NCI-H226 (cell line): Measurements from ENCODE around the gene ABCD1.

Experiments
- DNase-seq: peaks from one replicate; pipeline ENCODE4 v3.0.0-alpha.2; 2015

The ABCD1 gene

GRCh38 chrX:153775293-153776119 lies 50.9 kb downstream of the ABCD1 start:
- no peak for DNase-seq

GRCh38 chrX:153776120-153776599 lies 51.5 kb downstream of the ABCD1 start:
- no peak for DNase-seq

GRCh38 chrX:153776611-153777045 lies 52.0 kb downstream of the ABCD1 start:
- no peak for DNase-seq

DNA sequence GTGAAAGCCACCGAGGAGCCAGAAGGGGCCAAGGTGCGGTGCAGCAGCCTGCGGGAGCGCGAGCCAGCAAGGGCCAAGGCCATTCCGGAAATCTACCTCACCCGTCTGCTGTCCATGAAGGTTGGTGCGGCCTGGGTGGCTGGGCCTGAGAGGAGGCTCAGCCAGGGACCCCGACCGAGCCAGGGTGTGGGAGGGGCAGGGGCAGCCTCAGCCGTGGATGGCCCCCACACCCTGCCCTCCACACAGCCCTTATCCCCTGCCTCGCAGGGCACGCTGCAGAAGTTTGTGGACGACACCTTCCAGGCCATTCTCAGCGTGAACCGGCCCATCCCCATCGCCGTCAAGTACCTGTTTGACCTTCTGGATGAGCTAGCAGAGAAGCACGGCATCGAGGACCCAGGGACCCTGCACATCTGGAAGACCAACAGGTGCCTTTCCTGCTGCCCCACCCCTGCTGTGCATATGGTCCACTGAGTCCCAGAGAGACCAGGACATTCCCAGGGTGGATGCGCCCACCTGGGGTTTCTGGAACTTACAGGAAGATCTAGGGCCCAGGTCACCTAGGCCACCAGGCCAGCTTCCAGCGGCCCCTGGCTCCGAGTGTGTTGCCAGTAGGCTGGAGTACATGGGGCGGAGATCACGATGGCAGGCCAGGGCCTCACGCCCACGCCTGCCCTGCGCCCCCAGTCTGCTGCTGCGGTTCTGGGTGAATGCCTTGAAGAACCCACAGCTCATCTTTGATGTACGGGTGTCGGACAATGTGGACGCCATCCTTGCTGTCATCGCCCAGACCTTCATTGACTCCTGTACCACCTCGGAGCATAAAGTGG lies 52.8 kb downstream of the ABCD1 start:
- DNase-seq: no peak

GRCh38 chrX:153778181-153778580 lies 53.5 kb downstream of the ABCD1 start:
- no peak for DNase-seq

- no peak for DNase-seq
Measured at GRCh38 chrX:153778684-153779101, 54.0 kb downstream of the ABCD1 start.

- no peak for DNase-seq
Measured at GRCh38 chrX:153779891-153780677, 55.4 kb downstream of the ABCD1 start.

- DNase-seq: no peak
Measured at GRCh38 chrX:153780678-153781427, 56.2 kb downstream of the ABCD1 start, which contains the start of gene SRPK3. Gene SRPK3, plus strand, starts transcription at chrX:153781041. Its CDS starts 46 bp downstream, at chrX:153781087.

GRCh38 chrX:153781428-153782047 lies 56.9 kb downstream of the ABCD1 start:
- no peak for DNase-seq

DNA sequence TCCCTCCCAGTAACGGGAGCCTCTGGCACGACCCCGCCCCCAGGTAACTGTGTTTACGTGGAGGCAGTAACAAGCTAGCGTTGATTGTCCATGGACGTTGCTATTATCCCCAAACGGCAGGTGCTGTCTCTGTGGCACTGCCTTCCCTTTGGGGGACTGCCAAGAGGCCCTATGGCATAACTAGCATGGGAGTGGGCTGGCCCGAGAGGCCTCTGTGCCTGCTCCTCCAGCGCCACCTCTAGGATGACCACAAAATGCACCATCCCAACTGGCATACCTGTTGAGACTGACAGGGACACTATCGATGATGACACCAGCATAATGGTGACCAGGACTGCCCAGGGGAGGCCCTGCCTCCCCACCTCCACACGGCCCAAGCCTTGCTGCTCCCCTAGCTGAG lies 57.7 kb downstream of the ABCD1 start:
- no peak for DNase-seq

- no peak for DNase-seq
Measured at GRCh38 chrX:153782871-153783270, 58.2 kb downstream of the ABCD1 start.

GRCh38 chrX:153783378-153784013 lies 58.8 kb downstream of the ABCD1 start:
- DNase-seq: no peak

DNA sequence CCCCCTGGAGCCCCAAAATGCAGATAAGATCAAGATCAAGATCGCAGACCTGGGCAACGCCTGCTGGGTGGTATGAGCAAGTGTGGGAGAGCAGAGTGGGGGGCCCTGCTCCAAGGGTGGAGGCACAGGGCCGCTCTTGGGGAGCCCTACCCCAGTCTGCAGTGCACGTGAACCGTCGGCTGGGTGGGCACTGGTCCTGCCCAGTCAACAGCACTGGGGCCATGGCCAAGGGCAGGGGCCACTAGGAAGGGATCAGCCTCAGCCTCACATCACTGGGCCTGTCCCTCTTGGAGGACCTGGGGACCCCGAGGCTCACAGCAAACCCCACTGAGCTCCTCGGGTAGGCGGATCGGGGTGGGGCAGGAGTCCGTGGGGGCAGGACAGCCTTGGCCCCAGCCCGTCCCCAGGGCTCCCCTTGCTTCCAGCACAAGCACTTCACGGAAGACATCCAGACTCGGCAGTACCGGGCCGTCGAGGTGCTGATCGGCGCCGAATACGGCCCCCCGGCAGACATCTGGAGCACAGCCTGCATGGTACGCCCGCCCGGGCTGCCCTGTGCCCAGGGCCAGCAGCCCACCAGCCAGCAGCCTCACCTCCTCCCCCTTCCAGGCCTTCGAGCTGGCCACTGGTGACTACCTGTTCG lies 59.8 kb downstream of the ABCD1 start:
- DNase-seq: no peak

DNA sequence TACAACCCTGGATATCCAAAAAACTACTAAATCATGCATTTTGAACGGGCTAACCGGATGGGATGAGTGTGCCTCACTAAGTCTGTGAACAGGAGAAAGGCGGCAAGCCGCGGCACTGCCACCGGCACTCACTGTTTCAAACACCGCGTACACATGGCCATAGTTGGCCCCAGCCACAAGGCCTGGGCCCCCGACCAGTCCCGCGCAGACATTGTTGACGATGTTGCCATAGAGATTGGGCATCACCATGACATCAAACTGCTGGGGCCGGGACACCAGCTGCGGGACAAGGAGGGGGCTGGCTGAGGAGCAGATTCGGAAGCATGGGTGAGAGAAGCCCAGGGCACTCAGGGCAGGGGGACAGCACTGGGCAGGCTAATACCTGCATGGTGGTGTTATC lies 62.0 kb downstream of the ABCD1 start:
- DNase-seq: no peak

DNA sequence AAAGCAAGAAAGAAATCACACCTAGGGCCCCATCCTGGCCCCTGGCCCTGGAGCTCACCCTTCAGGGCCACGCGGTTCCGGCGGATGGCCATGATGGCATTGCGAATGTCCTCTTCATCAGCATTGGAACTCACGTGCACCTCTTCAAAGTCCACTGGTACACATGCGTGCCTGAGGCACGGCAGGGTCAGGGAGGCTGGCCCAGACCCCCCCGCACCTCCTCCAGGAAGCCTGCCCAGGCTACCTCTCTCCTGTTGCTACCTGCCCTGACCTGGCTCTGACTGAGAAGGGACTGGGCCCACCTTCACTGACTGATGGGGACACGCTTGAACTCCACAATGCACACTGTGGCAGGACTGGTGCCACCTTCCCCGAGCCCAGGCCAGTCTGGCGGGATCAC lies 65.0 kb downstream of the ABCD1 start:
- DNase-seq: no peak

DNA sequence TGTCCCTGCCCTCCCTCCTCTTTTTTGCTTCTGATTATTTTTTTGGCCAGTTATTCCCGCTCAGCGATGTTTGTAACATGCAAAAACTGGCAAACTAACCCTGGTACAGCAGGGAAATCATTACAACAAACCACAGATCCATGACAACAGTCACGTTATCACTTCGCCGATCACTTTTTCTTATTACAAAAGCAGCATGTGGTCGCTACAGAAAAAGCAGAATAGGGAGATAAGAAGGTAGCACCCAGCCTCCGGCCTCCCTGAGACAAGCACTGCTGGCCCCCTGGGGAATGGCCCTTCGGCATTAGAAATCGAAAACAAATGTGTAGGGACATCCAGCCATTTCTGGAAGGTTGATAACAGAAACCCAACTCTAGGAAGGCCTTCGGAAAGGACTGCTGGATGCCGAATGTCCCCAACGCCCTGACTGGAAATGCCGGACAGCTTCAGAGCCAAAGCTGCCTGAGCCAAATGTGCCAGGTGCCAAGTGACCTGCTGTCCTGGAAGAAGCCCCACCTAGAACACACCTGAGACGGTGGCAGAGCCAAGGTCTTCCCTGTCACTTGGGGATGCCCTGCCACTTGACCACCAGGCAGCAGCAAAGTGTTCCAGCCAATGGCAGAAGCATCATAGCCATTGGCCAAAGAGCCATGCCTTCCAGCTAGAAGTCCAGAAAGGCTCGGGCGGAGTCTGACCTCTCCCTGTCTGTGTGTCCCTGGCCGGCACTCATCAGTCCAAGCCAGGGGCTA lies 66.6 kb downstream of the ABCD1 start:
- DNase-seq: no peak

- no peak for DNase-seq
Measured at GRCh38 chrX:153792368-153792767, 67.7 kb downstream of the ABCD1 start.

GRCh38 chrX:153793291-153793690 lies 68.6 kb downstream of the ABCD1 start:
- no peak for DNase-seq
